K562 (cell line): ENCODE measurements around the gene ZFR2.

Experiments
- MYBL2 ChIP-seq, 2 experiments: fragments of 450-650 bp in 1 of 2; sonication (generic) in 1 of 2; formaldehyde crosslinking in 1 of 2; IDR thresholded peaks; 2 replicates each; pipeline versions ENCODE4 v1.6.1 to v1.8.1; 2017 to 2022; ENCODE audit warnings: borderline replicate concordance in 1 of 2, inconsistent platforms in 1 of 2, low read depth in 1 of 2, mild to moderate bottlenecking in 1 of 2, missing genetic modification reagents in 1 of 2, moderate library complexity in 1 of 2
- ZNF274 ChIP-seq: IDR thresholded peaks from 2 replicates; pipeline ENCODE4 v1.6.1; 2011; ENCODE audit warnings: low read depth, mild to moderate bottlenecking, low read length, moderate library complexity, borderline replicate concordance
- ZNF79 ChIP-seq: fragments of 250-450 bp; sonication (Bioruptor Pico); IDR thresholded peaks from 2 replicates; pipeline ENCODE4 v1.4.0; 2020; ENCODE audit warnings: low read depth, mild to moderate bottlenecking, moderate library complexity

- TF ChIP-seq MYBL2 (IDR thresholded peaks at IDR 0.05; ENCODE audit: low read depth): no peak
- TF ChIP-seq MYBL2 (CRISPR knock-in tag; IDR thresholded peaks at IDR 0.05; ENCODE audit: borderline replicate concordance): no peak
- no peak for TF ChIP-seq ZNF79 (CRISPR knock-in tag)
- TF ChIP-seq ZNF274: no peak
Measured at GRCh38 chr19:3868770-3869456, at the start of gene ZFR2.
